GM19023 (cell line): ENCODE results near the gene TFPI.

ENCODE experiments used
- ATAC-seq: cut with Tn5 transposase; IDR thresholded peaks from one replicate; pipeline ENCODE4 v1.9.1; 2021; ENCODE audit warnings: mild to moderate bottlenecking, moderate library complexity; ENCODE audit not compliant: unreplicated experiment

Gene TFPI

GRCh38 chr2:187506416-187506815, 47.8 kb downstream of the TFPI start:
- ATAC-seq, result no peak

- ATAC-seq, result no peak
These were observed 49.1 kb downstream of the TFPI start for GRCh38 chr2:187505065-187505672.

DNA sequence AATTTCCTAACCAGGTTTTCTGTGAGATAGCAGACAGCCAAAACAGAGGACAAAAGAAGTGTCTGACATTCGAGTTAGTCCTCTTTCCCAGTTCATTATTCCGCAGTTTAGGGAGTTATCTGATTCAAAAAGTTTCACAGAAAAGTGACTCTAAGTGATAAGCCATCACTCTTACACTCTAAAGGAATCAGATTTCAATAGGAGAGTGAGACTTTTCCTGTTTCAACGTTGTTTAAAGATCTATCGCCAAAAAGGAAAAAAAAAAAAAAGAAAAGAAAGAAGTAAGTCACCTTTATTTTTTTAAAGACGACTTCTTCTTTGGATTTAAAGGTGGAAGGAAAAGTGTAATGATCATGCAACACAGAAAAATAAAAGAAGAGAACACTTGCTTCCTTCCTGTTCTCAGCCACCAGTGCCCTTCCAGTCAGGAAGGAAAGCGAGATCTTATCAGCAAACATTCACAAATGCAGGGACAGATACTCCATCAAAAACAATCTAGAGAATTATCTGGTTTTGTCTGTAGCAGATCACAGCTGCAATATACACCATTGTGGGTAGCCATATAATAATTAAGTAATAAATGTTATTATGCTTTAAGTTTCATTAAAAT, 49.8 kb downstream of the TFPI start:
- ATAC-seq, result no peak

DNA sequence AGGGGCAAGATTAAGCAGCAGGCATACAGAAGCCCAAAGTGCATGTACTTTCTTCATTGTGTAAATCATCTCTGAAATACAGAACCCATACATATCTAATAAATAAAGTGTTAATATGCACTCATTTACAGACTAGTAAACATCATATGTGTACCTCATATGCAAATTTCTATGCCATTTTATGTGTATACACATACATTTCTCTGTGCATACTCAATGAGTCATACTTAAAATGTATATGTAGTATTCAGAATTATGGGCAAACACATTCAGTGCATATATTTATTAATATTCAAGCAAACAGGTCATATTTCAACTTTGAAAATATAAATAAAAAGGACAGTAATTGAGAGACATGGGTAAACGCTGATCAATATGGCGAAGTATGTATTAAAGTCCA, 50.5 kb downstream of the TFPI start:
- ATAC-seq, result no peak

- ATAC-seq, result no peak
These were observed 51.8 kb downstream of the TFPI start for GRCh38 chr2:187502467-187502866.

- no peak for ATAC-seq
These were observed 53.5 kb downstream of the TFPI start for GRCh38 chr2:187500585-187501359.

DNA sequence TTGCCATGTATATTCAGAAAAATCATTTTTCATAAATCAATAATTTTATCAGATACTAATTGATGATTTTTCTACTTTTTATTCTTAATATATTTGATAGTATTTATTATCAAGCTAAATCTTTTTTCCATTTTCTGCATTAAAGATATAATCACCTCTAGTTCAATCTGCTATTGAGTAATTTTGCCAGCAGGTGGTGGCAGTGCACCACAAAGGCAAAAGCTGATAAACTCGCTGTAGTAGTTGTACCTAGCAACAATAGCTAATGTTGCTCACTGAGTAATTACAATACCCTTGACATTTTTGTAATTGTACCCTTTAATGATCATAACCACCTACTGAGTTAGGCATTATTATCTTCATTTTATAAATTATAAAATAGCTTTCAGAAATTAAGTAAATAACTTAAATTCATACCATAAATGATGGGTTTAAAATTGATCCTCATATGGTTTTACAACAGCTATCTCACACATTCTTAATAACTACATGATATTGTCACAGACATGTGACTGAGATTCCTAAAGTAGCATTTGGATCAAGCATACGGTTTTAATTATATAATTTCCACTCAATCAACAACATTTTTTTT, 54.2 kb downstream of the TFPI start:
- peak; percentile 92 for ATAC-seq

- no peak for ATAC-seq
These were observed 56.3 kb downstream of the TFPI start for GRCh38 chr2:187497858-187498463.

DNA sequence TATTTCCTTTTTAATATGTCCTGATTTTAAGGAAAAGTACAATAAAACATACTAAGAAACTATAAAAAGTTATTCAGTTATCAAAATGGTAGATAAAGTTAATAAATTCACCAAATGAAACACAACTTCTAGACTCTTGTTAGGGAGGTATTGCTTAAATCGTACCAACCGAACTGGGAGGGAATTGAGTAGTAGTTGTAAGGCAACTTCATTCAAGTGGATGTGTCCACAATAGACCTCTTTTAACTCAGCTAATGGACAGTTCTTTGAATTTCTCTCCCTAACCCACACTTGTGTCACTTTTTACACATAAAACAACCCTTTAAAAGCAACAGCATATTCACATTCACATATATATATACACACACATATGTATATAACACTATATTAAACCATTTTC, 57.1 kb downstream of the TFPI start:
- ATAC-seq, result no peak

DNA sequence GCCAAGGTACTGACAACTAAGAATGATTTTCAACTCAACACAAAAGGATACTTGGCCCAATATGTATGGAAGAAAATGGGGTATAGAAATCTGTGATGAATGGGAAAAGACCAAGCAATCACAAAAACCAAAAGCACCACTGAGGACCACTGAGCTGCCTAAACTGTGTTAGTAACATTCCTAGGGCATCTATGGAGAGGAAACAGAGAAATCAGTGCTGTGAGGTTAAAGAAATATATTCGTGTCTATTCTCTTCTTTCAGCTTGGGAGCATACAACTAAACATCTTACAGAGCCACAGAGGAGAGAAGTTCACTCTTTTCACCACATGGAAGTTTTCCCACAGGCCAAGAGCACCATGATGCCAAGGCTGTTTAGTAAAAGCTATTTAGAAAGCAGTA, 58.9 kb downstream of the TFPI start:
- ATAC-seq, result no peak

DNA sequence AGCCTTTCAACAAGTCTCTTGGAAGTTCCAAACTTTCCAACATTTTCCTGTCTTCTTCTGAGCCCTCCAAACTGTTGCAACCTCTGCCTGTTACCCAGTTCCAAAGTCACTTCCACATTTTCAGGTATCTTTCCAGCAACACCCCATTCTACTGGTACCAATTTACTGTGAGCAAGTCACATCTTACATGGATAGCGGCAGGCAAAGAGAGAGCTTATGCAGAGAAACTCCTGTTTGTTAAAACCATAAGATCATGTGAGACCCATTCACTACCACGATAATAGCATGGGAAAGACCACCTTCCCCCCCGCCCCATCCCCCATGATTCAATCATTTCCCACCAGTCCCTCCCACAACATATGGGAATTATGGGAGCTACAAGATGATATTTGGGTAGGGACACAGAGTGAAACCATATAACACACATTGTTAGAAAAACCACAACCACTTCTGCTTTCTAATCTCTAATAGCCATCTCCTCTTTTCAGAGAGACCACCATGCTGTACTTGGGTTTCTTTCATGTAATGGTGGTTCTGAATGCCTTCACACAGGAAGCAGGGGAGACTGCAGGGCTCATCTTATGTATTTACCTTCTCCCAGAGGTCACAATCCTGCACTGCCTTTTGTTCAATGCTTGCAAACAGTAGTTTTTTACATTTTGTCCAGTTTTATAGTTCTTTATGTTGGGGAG, 60.2 kb downstream of the TFPI start:
- ATAC-seq, result no peak

DNA sequence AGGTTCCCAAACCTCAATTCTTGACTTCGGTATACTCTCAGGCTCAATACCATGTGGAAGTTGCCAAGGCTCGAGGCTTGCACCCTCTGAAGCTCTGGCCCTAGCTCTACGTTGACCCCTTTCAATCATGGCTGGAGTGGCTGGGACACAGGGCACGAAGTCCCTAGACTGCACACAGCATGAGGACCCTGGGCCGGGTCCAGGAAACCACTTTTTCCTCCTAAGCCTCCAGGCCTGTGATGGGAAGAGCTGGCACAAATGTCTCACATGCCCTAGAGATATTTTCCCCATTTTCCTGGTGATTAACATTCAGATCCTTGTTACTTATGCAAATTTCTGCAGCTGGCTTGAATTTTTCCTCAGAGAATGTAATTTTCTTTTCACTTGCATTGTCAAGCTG, 61.1 kb downstream of the TFPI start:
- ATAC-seq, result no peak

- ATAC-seq, result no peak
These were observed 68.0 kb downstream of the TFPI start for GRCh38 chr2:187486241-187486640.

DNA sequence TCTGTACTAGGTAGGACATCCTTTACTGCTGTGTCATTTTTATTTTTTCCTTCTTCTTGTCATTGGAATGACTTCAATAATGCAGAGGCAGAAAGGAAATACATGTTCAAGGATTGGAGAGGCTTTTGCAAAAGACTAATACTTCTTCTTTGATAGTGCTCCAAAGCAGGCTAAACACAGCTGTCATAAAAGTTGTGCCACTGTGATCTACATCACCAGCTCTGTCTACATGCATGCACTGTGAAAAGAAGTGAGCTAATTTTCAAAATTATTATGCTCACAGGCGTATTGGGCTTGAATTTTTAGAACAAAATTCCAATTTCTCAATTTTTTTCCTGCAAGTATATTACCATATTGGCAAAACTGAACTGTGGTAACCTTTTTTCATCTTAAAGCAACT, 68.7 kb downstream of the TFPI start:
- ATAC-seq, result no peak

DNA sequence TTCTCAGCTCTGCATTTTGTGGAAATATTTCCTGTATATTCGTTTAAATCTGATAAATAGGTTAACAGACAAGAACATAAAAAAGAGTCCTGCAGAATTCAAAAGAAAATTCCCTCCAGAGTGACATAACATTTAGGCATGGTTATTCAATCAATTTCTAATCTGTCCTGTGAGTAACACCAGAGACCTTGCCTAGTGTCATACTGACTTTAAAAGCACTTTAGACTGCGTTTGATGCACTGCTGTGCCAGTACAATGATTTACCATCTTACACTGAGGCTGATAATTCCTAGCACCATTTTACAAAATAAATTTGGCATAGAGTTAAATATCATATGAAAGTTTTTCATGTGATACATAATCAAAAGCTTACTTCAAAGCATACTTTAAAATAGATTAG, 70.7 kb downstream of the TFPI start:
- no peak for ATAC-seq

DNA sequence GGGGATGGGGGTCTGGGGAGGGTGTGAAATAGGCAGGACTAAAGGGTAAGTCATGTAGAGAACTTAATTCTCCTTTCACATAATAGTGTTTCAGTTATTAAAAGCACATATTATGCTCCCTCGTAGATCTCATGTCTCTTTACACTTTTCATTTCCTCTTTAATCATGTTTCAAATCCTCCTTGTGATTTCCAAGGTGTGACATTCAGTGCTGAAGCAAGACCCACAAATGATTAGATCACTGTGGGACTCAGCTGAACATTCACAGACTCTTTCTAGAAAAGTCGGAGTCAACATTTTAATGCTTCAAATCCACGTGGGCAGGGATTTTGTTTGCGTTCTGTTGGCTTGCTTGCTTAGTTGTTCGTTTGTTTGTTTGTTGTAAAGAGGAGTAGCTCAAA, 71.4 kb downstream of the TFPI start:
- peak; percentile 63 for ATAC-seq

DNA sequence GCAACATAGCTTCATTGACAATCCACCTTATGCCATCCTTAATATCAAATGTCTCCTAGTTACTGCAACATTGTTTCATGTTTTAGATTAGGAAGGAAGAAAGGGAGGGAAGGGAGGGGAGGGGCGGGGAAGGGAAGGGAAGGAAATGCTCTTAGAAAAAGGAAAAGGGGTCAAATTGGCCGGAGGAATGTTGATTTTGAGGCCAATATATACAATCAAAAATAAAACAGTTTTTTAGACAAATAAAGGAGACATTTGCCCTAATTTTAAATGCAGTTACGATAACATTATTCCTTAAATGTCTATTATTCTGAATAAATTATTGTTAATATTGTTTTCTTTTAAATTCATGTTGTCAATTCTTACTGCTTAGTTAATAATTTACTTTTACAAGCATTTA, 72.7 kb downstream of the TFPI start:
- no peak for ATAC-seq

- ATAC-seq, result no peak
These were observed 75.5 kb downstream of the TFPI start for GRCh38 chr2:187478719-187479118.

- ATAC-seq, result no peak
These were observed 77.2 kb downstream of the TFPI start for GRCh38 chr2:187477051-187477450.

DNA sequence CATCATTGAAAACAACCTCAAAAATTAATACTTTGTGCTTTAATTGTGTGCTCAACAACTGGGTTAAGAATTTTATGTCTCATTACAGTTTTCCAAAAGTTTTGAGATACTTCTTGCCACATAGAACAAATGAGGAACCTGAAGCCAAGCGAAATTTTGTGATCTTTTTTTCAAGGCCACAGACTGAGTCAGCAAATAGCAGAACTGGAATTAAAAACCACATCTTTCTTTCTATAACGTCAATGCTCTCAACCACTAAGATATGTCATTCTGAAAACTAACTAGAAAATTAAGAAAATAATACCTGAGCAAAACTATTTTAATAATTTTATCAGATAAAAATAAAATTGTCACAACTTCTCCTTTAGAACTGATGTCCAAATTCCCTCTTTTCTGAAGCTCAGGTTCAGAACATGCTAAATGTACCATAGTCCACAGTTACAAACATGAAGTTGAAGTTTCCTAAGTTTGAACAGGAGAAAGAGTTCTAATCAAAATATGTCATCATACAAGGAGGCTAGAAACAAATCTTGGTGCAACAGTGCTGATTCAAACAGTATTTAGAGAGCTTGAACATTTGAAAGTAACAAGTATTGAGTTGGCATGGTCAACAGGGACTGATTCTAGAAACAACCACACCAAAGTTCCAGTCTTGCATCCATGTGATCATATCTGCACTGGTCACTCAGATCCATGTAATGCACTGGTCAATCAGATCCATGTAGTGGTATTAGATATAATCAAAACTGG, 78.6 kb downstream of the TFPI start:
- ATAC-seq, result peak; percentile 74
